Loucy (cell line): ENCODE results near the gene ARVCF.

Source experiments
- H2AFZ ChIP-seq: fragments of 200-600 bp; sonication (generic); 2 replicates; pipeline ENCODE4 v1.6.0; 2016; ENCODE audit warnings: antibody characterized with exemption, mild to moderate bottlenecking, low read length, moderate library complexity
- H3F3A ChIP-seq: fragments of 200-600 bp; 2 replicates; pipeline ENCODE4 v1.6.0; 2016; ENCODE audit warnings: antibody characterized with exemption, low read depth, mild to moderate bottlenecking
- H3K27me3 ChIP-seq: fragments of 200-600 bp; sonication (generic); 2 replicates; pipeline ENCODE4 v1.6.1; 2014; ENCODE audit warnings: low read length, mild to moderate bottlenecking; ENCODE audit not compliant: insufficient read depth, poor library complexity, severe bottlenecking
- H3K36me3 ChIP-seq: fragments of 200-600 bp; sonication (generic); 2 replicates; pipeline ENCODE4 v1.6.1; 2016; ENCODE audit warnings: low read length; ENCODE audit not compliant: insufficient read depth
- H3K4me1 ChIP-seq: fragments of 200-600 bp; sonication (generic); 2 replicates; pipeline ENCODE4 v1.5.1; 2014; ENCODE audit warnings: low read length, mild to moderate bottlenecking; ENCODE audit not compliant: insufficient read depth, poor library complexity, severe bottlenecking
- H3K4me2 ChIP-seq: fragments of 200-600 bp; sonication (generic); 2 replicates; pipeline ENCODE4 v1.6.0; 2014; ENCODE audit warnings: antibody characterized with exemption, low read length, low read depth, mild to moderate bottlenecking; ENCODE audit not compliant: poor library complexity, severe bottlenecking
- H3K4me3 ChIP-seq: fragments of 200-600 bp; sonication (generic); 2 replicates; pipeline ENCODE4 v1.5.1; 2014; ENCODE audit warnings: low read length, mild to moderate bottlenecking, mixed read lengths; ENCODE audit not compliant: poor library complexity, severe bottlenecking
- H3K79me2 ChIP-seq: fragments of 200-600 bp; sonication (generic); 2 replicates; pipeline ENCODE4 v1.6.1; 2014; ENCODE audit warnings: low read length; ENCODE audit not compliant: insufficient read depth
- H3K9ac ChIP-seq: fragments of 200-600 bp; sonication (generic); 2 replicates; pipeline ENCODE4 v1.6.0; 2014; ENCODE audit warnings: mild to moderate bottlenecking, low read depth, low read length, moderate library complexity; ENCODE audit not compliant: poor library complexity, severe bottlenecking
- H3K9me2 ChIP-seq: fragments of 200-600 bp; sonication (generic); replicated peaks from 2 replicates; pipeline ENCODE4 v1.6.1; 2016; ENCODE audit warnings: low read depth, low read length, mixed read lengths
- H3K9me3 ChIP-seq: fragments of 200-600 bp; sonication (generic); 2 replicates; pipeline ENCODE4 v1.6.1; 2014; ENCODE audit warnings: mild to moderate bottlenecking, antibody characterized with exemption, low read length, low read depth; ENCODE audit not compliant: insufficient read depth
- H4K20me1 ChIP-seq: fragments of 200-600 bp; sonication (generic); 2 replicates; pipeline ENCODE4 v1.6.0; 2014; ENCODE audit warnings: antibody characterized with exemption, low read length, mild to moderate bottlenecking; ENCODE audit not compliant: insufficient read depth, poor library complexity, severe bottlenecking
- EZH2phosphoT487 ChIP-seq: fragments of 200-600 bp; IDR thresholded peaks from 2 replicates; pipeline ENCODE4 v1.6.1; 2018; ENCODE audit warnings: antibody characterized with exemption, mild to moderate bottlenecking, moderate library complexity, borderline replicate concordance
- TF ChIP-seq, protein P1 (sequence below): fragments of 200-600 bp; sonication (generic); conservative IDR thresholded peaks from 2 replicates; pipeline ENCODE4 v1.5.1; 2014; ENCODE audit warnings: mild to moderate bottlenecking, antibody characterized with exemption, low read length

ARVCF gene

GRCh38 chr22:20013382-20013871 is 3.2 kb downstream of the ARVCF start:
- TF ChIP-seq EZH2phosphoT487, result no peak
- TF ChIP-seq, protein P1, sequence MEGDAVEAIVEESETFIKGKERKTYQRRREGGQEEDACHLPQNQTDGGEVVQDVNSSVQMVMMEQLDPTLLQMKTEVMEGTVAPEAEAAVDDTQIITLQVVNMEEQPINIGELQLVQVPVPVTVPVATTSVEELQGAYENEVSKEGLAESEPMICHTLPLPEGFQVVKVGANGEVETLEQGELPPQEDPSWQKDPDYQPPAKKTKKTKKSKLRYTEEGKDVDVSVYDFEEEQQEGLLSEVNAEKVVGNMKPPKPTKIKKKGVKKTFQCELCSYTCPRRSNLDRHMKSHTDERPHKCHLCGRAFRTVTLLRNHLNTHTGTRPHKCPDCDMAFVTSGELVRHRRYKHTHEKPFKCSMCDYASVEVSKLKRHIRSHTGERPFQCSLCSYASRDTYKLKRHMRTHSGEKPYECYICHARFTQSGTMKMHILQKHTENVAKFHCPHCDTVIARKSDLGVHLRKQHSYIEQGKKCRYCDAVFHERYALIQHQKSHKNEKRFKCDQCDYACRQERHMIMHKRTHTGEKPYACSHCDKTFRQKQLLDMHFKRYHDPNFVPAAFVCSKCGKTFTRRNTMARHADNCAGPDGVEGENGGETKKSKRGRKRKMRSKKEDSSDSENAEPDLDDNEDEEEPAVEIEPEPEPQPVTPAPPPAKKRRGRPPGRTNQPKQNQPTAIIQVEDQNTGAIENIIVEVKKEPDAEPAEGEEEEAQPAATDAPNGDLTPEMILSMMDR, result peak; percentile 80
- peaks cover 8% of the 10 kb centered on the region for H3K4me1 ChIP-seq

DNA sequence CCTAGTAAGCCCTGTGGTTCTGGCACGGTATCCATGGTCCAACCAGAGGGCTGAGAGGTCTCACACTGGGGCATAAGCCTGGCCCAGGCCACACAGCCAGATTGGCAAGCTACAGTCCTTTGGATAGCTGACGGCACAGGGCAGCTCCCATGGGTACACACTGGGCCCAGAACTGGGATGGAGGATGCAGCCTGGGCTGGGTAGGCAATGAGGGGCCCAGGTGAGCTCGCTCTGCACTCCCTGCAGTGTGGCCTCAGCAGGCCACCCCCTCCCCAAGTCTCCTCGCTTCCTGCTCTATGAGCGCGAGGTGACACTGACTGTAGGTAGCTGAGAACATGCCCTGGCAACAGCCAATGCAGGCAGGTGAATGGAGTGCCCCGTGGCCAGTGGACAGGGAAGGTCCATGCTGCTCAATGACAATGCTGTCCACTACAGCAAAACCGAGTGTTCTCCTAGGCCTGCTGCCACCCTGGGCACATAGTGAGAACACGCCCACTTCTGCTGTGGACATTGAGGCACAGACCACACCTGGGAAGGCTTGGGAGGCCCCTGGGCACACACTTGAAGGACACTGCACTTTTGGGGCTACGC is 3.8 kb downstream of the ARVCF start:
- no peaks in the 10 kb centered on the region for H3K36me3 ChIP-seq
- no peaks in the 10 kb centered on the region for H3K79me2 ChIP-seq
- H3K9me2 ChIP-seq, result no peaks in the 10 kb centered on the region
- no peak overlapping the region for H3K9ac ChIP-seq
- no peaks in the 10 kb centered on the region for H3F3A ChIP-seq
- H3K4me2 ChIP-seq, result no peak overlapping the region
- TF ChIP-seq, protein P1, result no peak
- TF ChIP-seq EZH2phosphoT487, result no peak
- peaks cover 17% of the 10 kb centered on the region for H3K27me3 ChIP-seq
- peaks cover 8% of the 10 kb centered on the region for H3K4me1 ChIP-seq
- no peaks in the 10 kb centered on the region for H3K9me3 ChIP-seq
- no peak overlapping the region; the same call in 1 of the 2 replicates for H2AFZ ChIP-seq
- no peak overlapping the region for H3K4me3 ChIP-seq
- no peaks in the 10 kb centered on the region for H4K20me1 ChIP-seq

More at GRCh38 chr22:20013382-20013871, 3.2 kb downstream of the ARVCF start:
- Histone ChIP-seq H4K20me1 (no peaks in the 10 kb centered on the region), H3K9me3 (no peaks in the 10 kb centered on the region), H2AFZ (no peak overlapping the region; the same call in 1 of the 2 replicates), H3K9ac (no peak overlapping the region), H3K4me3 (no peak overlapping the region), H3F3A (no peaks in the 10 kb centered on the region), H3K27me3 (peaks cover 19% of the 10 kb centered on the region), H3K36me3 (no peaks in the 10 kb centered on the region), H3K9me2 (no peaks in the 10 kb centered on the region), H3K79me2 (no peaks in the 10 kb centered on the region), H3K4me2 (no peak overlapping the region)

GRCh38 chr22:20011993-20012740 is 4.5 kb downstream of the ARVCF start:
- H2AFZ ChIP-seq, result no peak overlapping the region

More at GRCh38 chr22:20011993-20012740, 4.5 kb downstream of the ARVCF start:
- no peaks in the 10 kb centered on the region for H3K36me3 ChIP-seq
- no peaks in the 10 kb centered on the region for H3F3A ChIP-seq
- H3K4me2 ChIP-seq, result no peak overlapping the region
- H3K9me3 ChIP-seq, result no peaks in the 10 kb centered on the region
- no peaks in the 10 kb centered on the region for H3K9me2 ChIP-seq
- peaks cover 10% of the 10 kb centered on the region for H3K27me3 ChIP-seq
- TF ChIP-seq, protein P1, result no peak
- no peak for TF ChIP-seq EZH2phosphoT487
- H4K20me1 ChIP-seq, result no peaks in the 10 kb centered on the region
- no peaks in the 10 kb centered on the region for H3K79me2 ChIP-seq
- no peak overlapping the region for H3K9ac ChIP-seq
- peaks cover 6% of the 10 kb centered on the region for H3K4me1 ChIP-seq
- H3K4me3 ChIP-seq, result no peak overlapping the region
